Activated CD8-positive, alpha-beta memory T cell treated with anti-CD3 and anti-CD28 coated beads, Interleukin-2, amount 50 U/mL, for 4 hours (primary cell): Measurements from ENCODE around the gene CNTFR.

Experiments used
- DNase-seq: peaks from one replicate; pipeline ENCODE4 v3.0.0-alpha.2; 2020

Gene CNTFR

GRCh38 chr9:34615132-34615531, 25.6 kb upstream of the CNTFR start:
- DNase-seq: no peak

DNA sequence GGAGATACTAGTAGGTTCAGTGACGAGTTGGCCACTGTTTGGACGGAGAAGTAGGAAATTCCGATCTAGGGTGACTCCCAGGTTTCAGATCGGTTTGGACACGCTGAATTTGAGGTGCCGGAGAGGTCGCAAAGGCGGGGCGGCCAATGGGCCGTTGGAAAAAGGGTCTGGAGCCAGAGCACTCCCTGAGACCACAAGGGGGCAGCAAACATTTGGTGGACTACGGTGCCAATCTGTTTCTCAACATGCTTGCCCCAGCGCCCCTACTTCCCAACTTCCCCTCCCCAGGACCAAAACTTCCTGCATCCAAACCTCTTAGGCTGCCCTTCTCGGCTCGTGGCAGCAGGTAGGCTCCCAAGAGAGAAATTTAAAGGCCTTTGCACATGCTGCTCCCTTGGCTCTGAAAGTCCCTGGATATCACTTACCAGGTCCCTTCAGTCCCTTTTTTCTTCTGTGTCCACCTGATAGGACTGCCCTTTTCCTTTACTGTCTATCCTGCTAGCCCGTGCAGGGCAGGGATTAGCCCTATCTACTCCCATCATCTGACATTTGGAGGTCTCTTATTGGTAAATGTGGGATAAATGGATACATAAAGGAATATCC, 23.4 kb upstream of the CNTFR start:
- DNase-seq: peak; percentile 65

DNA sequence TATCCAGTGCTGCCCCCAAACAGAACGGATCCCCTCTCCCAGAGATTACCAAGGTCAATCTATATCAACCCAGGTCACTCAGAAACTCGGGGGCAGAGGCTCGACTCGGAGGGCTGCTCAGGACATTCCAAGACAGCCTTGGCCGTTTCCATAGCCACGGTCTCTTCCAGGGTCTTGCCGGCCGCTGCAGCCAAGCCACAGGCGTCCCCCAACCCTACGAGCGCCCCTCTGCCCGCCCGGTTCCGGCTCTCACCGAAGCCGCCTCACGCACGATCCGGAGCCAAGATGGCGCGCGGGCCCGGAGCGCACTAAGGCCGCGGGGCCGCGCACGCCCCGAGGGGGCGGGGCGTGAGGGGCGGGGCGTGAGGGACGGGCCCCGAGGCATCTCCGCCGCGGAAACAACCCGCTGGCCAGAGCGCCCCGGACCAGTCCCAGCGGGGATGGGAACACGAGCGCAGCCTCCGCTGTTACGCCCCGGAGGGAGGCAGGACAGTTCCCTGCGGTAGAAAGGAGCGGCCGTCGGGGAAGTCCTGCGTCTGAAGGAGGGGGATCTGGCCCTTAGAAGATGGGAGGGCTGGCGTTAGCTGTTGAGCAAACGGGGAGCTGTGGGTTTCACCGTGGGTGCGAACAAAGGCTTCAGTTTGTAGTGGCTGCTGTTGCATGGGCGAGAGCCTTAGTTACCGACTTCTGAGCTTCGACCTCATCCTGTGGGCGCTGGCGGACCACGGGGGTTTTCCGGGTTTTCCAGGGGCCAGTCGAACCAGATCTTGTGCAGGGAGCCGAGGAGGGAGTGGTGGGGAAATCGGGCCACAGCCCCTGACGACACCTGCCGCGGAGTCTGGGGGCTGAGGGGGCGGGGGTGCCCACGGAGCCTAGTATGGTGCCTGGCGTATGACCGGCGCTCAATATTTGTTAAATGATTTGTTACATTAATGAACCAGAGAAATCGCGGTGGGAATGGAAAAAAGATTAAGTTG, 22.6 kb upstream of the CNTFR start, which contains the start of gene RPP25L:
TSS of gene RPP25L (minus strand) at position 287 of the 977 bp plus-strand sequence. CDS start 801 bp downstream, outside the sequence.
- DNase-seq: peak; percentile 83

GRCh38 chr9:34611251-34611810, 21.8 kb upstream of the CNTFR start:
- DNase-seq: no peak

GRCh38 chr9:34610434-34611206, 21.1 kb upstream of the CNTFR start:
- DNase-seq: no peak

DNA sequence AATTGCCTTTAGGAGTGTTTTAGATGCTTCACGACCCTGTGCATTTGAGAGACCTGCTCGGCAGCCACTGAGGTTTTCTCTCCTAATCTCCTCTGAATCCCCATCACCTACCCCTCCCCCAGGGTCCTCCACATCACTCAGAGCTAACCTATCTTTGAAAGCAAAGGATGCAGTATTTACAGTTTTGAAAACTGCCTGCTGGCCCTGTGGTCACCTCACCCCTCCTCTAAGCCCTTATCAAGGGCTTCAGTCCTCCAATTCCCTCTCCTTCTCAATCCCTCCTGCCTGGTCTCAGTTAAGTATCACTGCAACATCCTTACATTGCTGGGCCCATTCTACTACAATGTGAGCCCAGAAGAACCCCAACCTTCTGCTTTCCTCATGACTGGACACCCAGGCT, 17.8 kb upstream of the CNTFR start:
- no peak for DNase-seq

- no peak for DNase-seq
Observed at GRCh38 chr9:34606905-34607304, 17.4 kb upstream of the CNTFR start.

DNA sequence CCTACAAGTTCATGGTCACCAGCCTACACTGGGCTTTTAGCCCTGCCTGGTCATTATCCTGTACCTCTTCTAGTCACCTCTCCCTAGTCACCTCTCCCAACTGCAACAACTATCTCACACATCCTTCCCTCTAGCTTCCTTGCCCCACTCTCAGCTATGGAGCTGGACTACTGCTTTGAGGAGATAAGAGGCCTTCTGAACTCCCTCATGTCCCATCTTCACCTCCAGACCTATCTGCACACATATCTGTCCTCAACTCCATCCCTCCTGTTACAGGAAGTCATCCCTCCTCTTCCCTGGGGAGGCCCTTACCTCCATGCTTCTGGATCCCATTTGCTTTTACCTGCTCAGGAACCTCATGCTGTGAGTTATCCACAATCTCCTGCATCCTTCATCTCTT, 16.7 kb upstream of the CNTFR start:
- no peak for DNase-seq

- DNase-seq: peak; percentile 84
Observed at GRCh38 chr9:34603610-34604231, 14.2 kb upstream of the CNTFR start.

- no peak for DNase-seq
Observed at GRCh38 chr9:34601937-34602573, 12.5 kb upstream of the CNTFR start.

- DNase-seq: no peak
Observed at GRCh38 chr9:34600908-34601307, 11.4 kb upstream of the CNTFR start.

GRCh38 chr9:34599546-34599945, 10.0 kb upstream of the CNTFR start:
- DNase-seq: no peak

DNA sequence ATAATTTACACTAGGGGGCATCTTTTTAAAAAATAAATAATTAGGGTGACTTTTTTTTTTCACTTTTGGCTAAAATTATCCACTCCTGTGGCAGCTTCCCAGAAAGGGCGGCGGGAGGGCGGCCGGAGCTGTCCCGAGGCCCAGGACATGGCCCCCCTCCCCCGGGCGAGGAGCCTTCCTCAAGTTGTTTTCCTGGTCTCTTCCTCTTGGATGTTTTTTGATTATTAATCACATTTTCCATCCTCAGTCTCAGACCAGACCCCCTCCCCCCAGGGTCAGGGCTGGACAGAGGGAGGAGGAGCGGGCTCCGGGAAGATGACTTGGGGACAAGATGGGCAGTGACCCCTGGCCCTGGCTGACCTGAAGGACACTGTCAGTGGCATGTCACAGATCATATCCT, 4.7 kb upstream of the CNTFR start:
- no peak for DNase-seq

DNA sequence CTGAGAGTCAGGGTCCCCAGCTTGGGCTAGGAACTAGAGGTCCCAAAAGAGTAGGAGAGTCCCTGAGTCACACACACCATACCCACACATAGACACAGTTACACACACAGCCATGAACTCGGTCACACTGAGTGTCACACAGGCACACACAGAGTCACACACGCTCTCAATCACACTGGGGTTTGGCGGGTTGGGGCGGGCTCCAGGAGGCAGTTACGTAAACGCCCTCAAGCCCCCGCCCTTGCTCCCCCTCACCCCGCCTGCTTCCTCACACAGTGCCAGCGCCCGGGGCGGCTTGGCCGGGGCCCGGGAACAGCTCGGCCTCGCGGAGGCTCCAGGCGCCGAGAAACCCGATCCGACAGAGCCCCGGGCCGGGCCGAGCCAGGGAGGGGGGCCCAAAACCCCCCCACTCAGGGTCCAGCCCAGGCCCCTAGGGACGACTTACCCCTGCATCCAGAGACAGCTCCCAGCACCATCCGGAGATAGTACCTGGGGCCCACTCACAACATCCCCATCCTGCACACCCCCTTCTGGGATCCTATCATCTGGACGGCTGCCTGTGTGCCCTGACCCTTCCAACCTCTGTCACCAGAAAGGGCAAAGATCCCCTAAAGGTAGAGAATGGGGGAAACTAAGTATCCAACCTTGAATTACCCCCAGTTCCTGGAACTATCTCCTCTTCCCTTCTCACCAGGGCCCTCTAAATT, 3.5 kb upstream of the CNTFR start:
- DNase-seq: no peak

DNA sequence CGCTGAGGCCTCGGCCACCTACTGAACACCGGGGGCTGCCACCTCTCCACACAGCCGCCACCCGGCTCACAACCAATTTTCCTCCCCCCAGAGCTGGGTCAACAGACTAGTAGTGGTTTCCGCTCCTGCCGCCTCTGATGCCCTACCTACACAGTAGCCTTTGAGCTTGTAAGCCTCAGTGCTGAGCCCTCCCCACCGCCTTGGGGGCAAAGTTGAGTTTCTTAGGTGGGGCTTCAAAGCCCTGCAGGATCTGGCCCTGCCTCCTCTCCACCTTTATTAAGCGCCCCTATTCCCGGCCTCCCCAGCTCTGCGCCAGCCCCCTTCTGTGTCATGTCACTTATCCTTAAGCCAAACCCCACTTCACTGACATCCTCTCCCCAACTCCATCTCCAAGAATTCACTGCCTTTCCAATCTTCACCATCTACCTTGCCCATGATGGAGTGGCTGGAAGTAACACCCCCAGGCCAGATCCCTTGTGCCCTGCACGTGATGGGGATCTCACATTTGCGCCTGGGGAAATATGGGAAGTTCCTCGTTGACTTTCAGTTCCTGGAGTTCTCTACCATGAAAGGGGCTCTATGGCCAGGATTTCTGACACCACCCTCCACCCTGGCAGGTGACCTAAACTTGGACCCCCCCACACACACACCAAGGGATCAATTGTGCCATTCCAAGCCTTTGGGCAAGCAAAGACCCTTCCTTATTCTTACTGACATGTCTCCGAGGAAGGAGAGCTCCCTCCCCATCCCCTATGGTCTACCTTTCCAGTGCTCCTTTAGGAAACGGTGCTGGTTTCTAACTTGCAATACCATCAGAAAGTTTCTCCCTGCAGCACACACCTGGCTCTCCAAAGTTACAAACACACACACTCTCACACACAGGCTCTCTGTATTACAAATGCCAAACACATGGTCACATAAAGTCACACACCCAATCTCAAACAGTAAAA, 2.7 kb upstream of the CNTFR start:
- no peak for DNase-seq

- DNase-seq: peak; percentile 80
Observed at GRCh38 chr9:34591248-34591916, 1.9 kb upstream of the CNTFR start.

DNA sequence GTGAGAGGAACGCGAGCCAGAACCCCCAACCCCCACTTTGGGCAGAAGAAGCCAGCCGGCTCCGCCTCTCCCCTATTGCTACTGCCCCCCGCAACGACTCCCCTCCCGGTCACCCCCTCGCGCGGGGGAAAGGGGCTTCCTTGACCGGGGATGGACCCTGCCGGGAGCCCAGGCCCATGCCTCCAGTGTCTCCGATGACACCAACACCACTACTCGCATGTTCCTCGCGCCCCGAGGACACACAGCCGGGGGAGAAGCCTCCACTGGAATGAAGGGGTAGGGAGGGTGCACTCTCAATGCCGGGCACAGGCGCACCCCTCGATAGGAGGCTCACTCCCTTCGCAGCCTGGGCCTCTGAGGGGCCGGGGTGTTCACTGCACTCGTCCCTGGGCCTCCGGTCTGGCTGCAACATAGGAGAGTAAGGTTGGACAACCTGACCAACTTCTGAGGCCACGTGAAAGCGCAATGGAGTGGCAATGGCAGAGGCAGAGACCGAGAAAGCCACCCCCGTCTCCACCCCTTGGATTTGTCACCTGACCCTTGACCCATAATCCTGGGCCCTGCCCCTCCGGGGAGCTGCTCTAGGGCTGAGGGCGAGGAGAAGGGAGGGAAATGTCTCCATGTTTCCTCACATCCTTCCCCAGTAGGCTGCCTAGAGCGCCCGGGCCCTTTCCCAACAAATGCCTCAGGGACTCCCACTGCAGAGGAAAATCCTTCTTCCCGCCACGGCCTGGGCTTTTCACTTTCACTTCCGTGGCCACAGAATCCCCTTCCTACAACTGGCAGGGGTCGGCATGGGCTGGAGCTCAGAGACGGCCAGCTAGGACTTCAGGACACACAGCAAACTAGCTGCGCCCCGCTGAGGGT, 1.1 kb upstream of the CNTFR start:
- DNase-seq: no peak
